ENCODE results near the gene RABL6.

DNA sequence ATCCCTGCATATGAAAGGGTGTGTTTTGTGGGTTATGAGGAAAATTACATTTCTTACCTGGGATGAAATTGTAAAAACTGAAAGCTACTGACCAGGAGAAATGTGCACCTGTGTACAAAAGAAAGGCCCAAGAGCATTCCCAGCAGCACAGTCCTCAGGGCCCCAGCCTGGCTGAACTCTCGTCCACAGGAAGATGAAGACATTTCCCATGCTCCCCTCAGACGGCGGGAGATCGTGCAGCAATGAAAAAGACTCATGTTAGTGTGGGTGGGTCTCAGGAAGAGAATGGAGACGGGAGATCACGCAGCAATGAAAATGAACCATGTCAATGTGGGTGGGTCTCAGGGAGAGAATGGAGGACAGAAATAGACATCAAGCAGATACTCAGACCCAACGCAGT is 30.8 kb upstream of the RABL6 start:
- TF ChIP-seq, protein P1, sequence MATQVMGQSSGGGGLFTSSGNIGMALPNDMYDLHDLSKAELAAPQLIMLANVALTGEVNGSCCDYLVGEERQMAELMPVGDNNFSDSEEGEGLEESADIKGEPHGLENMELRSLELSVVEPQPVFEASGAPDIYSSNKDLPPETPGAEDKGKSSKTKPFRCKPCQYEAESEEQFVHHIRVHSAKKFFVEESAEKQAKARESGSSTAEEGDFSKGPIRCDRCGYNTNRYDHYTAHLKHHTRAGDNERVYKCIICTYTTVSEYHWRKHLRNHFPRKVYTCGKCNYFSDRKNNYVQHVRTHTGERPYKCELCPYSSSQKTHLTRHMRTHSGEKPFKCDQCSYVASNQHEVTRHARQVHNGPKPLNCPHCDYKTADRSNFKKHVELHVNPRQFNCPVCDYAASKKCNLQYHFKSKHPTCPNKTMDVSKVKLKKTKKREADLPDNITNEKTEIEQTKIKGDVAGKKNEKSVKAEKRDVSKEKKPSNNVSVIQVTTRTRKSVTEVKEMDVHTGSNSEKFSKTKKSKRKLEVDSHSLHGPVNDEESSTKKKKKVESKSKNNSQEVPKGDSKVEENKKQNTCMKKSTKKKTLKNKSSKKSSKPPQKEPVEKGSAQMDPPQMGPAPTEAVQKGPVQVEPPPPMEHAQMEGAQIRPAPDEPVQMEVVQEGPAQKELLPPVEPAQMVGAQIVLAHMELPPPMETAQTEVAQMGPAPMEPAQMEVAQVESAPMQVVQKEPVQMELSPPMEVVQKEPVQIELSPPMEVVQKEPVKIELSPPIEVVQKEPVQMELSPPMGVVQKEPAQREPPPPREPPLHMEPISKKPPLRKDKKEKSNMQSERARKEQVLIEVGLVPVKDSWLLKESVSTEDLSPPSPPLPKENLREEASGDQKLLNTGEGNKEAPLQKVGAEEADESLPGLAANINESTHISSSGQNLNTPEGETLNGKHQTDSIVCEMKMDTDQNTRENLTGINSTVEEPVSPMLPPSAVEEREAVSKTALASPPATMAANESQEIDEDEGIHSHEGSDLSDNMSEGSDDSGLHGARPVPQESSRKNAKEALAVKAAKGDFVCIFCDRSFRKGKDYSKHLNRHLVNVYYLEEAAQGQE (IDR thresholded peaks at IDR 0.05; ENCODE audit: insufficient read depth in 1 of 2, low read depth in 2 of 2, low read length in 2 of 2) = no peak
- no peak for TF ChIP-seq TAF1 (IDR thresholded peaks at IDR 0.05; ENCODE audit: borderline replicate concordance, insufficient read depth, low read length)

All from PFSK-1 (cell line).